ENCODE measurements around the gene SUV39H1.
A peak's percentile ranks its signal among the peaks of the same experiment; 100 is the strongest.
"Not testable (repeated sequence)": the region's sequence is repeated elsewhere in the genome, so short reads cannot be mapped to it uniquely, and the experiment has no call there.

Gene SUV39H1, protein sequence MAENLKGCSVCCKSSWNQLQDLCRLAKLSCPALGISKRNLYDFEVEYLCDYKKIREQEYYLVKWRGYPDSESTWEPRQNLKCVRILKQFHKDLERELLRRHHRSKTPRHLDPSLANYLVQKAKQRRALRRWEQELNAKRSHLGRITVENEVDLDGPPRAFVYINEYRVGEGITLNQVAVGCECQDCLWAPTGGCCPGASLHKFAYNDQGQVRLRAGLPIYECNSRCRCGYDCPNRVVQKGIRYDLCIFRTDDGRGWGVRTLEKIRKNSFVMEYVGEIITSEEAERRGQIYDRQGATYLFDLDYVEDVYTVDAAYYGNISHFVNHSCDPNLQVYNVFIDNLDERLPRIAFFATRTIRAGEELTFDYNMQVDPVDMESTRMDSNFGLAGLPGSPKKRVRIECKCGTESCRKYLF

DNA sequence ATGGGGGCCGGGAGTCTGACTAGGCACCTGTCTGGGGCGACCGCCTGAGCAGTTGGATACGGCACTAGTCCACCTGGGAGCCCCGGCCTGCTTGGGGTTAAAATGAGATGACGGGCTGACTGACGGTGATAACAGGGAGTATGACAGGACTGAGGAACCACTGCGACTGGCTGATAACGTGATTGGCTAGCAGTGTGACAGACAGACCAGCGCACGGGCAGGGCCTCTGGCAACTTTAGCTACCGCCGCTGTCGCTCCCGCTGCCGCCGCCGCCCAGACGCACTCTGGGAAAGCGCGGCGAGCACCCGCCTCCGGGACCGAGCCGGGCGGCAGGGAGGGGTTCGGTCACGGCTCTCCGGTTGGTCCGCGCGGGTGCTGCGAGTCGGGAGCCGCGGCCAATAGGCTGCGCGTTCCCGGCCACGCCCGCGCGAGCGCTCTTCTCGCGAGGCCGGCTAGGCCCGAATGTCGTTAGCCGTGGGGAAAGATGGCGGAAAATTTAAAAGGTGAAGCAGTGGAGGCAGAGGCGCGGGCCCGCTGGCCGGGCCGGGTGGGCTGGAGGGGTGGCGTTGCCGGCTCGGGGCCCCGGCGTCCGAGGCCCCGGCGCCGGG, at the start of gene SUV39H1:
SUV39H1 (plus strand) TSS at position 434 of the 608 bp plus-strand sequence; CDS start at position 485, 51 bp downstream.
- Histone ChIP-seq H3K36me3 (peaks cover 0 to 25% (median 12%) of the 10 kb centered on the region in 3 donors), H3K4me3 (peak within 1 kb of the TSS; percentile 65 to 81), H3K27me3 (no peaks in the 10 kb centered on the region), H3K9me3 (no peaks in the 10 kb centered on the region), H3K4me1 (peaks cover 0 to 12% (median 3%) of the 10 kb centered on the region in 4 donors), H3K27ac (peak within 1 kb of the TSS; percentile 93 to 97)
- intact Hi-C loops (cut with DNase I; ENCODE audit: low total_unique reads), result no loop called here
- TF ChIP-seq, protein P1, sequence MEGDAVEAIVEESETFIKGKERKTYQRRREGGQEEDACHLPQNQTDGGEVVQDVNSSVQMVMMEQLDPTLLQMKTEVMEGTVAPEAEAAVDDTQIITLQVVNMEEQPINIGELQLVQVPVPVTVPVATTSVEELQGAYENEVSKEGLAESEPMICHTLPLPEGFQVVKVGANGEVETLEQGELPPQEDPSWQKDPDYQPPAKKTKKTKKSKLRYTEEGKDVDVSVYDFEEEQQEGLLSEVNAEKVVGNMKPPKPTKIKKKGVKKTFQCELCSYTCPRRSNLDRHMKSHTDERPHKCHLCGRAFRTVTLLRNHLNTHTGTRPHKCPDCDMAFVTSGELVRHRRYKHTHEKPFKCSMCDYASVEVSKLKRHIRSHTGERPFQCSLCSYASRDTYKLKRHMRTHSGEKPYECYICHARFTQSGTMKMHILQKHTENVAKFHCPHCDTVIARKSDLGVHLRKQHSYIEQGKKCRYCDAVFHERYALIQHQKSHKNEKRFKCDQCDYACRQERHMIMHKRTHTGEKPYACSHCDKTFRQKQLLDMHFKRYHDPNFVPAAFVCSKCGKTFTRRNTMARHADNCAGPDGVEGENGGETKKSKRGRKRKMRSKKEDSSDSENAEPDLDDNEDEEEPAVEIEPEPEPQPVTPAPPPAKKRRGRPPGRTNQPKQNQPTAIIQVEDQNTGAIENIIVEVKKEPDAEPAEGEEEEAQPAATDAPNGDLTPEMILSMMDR (IDR thresholded peaks at IDR 0.05), result no peak
- DNase-seq, result peak; percentile 82 to 94

DNA sequence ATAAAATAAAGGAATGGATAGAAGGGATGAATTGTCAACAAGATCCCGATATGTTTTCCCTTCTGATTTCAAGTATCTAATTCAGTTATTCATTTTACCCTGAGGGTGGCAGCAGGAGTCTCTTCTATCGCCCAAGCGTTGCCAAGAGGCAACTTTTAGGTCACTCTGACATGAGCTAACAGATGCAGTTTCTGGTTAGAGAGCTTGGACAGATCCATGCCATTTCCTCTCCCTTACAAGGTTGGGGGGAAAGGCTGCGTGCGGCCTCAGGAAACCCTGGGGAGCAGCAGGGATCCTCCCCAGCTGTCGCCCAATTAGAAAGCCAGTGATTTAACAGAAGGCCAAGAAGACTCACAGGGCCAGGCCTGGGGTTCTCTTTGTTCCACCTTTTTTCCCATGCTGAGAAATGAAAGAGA, 48.2 kb upstream of the SUV39H1 start:
- no peaks in the 10 kb centered on the region for H3K9me3 ChIP-seq
- DNase-seq, result peak; percentile 44 to 54
- H3K4me1 ChIP-seq, result no peaks in the 10 kb centered on the region
- no peak overlapping the region for H3K4me3 ChIP-seq
- H3K27ac ChIP-seq, result peak overlapping the region in 1 of 2 donors; percentile 15
- intact Hi-C loops (cut with DNase I; ENCODE audit: low total_unique reads), result no loop called here
- H3K36me3 ChIP-seq, result no peaks in the 10 kb centered on the region
- H3K27me3 ChIP-seq, result no peaks in the 10 kb centered on the region
- TF ChIP-seq, protein P1 (IDR thresholded peaks at IDR 0.05), result peak; percentile 25 to 27

DNA sequence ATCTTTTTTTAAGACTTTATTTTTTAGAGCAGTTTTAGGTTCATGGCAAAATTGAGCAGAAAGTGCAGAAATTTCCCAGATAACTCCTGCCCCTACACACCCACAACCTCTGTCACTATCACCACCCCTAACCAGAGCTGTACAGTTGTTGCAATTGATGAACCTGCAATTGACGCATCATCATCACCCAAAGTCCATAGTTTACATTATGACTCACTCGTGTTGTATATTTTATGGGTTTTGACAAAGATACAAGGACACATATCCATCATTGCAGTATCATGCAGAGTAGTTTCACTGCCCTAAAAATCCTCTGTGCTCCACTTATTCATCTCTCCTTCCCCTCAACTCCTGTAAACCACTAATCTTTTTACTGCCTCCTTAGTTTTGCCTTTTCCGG, 47.4 kb upstream of the SUV39H1 start:
- DNase-seq, result no peak
- Histone ChIP-seq H3K36me3 (no peaks in the 10 kb centered on the region), H3K27ac (no peak overlapping the region), H3K9me3 (no peaks in the 10 kb centered on the region), H3K4me1 (no peaks in the 10 kb centered on the region), H3K4me3 (no peak overlapping the region), H3K27me3 (no peaks in the 10 kb centered on the region)
- TF ChIP-seq, protein P1 (IDR thresholded peaks at IDR 0.05), result no peak
- intact Hi-C loops (cut with DNase I; ENCODE audit: low total_unique reads), result no loop called here

DNA sequence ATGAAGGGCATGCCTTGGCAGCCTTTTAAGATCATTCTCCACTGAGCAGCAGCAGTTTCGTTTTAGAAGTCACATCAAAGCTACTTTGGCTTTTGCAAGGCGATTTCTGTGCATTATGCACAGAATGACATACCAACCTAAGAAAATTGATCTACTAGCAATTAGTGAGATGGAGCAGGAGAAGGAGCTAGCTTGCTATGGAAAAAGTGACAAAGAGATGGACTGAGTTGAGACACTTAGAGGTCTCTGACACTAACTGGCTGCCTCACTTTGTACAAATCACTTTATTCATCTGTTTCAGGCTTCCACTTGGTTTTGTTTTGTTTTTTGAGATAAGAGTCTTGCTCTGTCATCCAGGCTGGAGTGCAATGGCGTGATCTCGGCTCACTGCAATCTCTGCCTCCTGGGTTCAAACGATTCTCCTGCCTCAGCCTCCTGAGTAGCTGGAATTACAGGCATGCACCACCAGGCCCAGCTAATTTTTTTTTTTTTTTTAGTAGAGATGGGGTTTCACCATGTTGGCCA, 44.4 kb upstream of the SUV39H1 start:
- H3K4me1 ChIP-seq; DNase-seq; intact Hi-C loops (cut with DNase I; ENCODE audit: low total_unique reads); H3K27ac ChIP-seq; H3K9me3 ChIP-seq; H3K4me3 ChIP-seq; H3K27me3 ChIP-seq; H3K36me3 ChIP-seq: not testable (repeated sequence)

DNA sequence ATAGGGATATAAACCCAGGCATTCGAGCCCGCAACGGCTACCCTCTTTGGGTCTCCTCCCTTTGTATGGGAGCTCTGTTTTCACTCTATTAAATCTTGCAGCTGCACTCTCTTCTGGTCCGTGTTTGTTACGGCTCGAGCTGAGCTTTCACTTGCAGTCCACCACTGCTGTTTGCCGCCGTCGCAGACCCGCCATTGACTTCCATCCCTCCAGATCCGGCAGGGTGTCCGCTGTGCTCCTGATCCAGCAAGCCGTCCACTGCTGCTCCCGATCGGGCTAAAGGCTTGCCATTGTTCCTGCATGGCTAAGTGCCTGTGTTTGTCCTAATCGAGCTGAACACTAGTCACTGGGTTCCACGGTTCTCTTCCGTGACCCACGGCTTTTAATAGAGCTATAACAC, 41.8 kb upstream of the SUV39H1 start:
- DNase-seq; H3K9me3 ChIP-seq; H3K27ac ChIP-seq; intact Hi-C loops (cut with DNase I; ENCODE audit: low total_unique reads); H3K4me1 ChIP-seq; H3K4me3 ChIP-seq; H3K36me3 ChIP-seq; H3K27me3 ChIP-seq: not testable (repeated sequence)

DNA sequence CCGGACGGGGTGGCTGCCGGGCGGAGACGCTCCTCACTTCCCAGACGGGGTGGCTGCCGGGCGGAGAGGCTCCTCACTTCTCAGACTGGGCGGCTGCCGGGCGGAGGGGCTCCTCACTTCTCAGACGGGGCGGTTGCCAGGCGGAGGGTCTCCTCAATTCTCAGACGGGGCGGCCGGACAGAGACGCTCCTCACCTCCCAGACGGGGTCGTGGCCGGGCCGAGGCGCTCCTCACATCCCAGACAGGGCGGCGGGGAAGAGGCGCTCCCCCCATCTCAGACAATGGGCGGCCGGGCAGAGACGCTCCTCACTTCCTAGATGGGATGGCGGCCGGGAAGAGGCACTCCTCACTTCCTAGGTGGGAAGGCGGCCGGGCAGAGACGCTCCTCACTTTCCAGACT, 36.8 kb upstream of the SUV39H1 start:
- H3K27ac ChIP-seq; H3K9me3 ChIP-seq; H3K36me3 ChIP-seq; intact Hi-C loops (cut with DNase I; ENCODE audit: low total_unique reads); H3K4me1 ChIP-seq; H3K4me3 ChIP-seq; DNase-seq; H3K27me3 ChIP-seq: not testable (repeated sequence)

DNA sequence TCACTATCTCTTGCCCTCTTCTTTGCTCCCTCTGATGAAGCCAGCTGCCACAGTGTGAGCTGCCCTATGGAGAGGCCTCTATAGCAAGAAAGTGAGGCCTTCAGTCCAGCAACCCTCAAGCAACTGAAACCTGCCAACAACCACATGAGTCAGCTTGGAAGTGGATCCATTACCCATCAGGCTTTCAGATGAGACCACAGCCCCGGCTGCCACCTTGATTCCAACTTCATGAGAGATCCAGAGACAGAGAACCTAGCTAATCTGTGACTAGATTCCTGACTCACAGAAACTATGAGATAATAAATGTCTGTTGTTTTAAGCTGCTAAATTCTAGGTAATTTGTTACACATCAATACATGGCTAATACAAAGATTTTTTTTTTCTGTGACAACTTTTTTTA, 33.3 kb upstream of the SUV39H1 start:
- H3K27me3 ChIP-seq, result no peaks in the 10 kb centered on the region
- TF ChIP-seq, protein P1 (IDR thresholded peaks at IDR 0.05), result no peak
- DNase-seq, result no peak
- no peak overlapping the region for H3K4me3 ChIP-seq
- H3K4me1 ChIP-seq, result no peaks in the 10 kb centered on the region
- no peaks in the 10 kb centered on the region for H3K9me3 ChIP-seq
- H3K36me3 ChIP-seq, result no peaks in the 10 kb centered on the region
- no peak overlapping the region for H3K27ac ChIP-seq
- intact Hi-C loops (cut with DNase I; ENCODE audit: low total_unique reads), result no loop called here
